ENCODE results near the gene TAPT1.

The TAPT1 gene

DNA sequence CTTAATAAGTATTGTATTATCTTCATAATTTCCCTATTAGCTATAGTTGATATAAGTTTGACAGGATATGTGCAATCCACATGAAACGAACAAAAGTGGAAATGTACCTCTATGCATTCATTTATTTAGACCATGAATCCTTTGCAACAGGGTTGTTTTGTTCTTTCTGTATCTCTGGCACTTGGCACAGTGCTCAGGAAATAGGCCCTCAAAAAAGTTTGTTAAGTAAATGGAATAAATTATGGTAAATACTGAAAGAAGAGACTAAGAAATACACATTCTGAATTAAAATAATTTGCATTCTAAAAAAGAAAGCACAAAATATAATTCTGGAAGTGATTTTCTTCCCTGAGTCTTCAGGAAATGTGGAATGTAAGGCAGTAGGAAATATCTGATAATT, 39.3 kb downstream of the TAPT1 start:
- Histone ChIP-seq H3K9ac (no peak overlapping the region), H3K4me2 (no peak overlapping the region), H3K4me3 (IDR thresholded peaks at IDR 0.05; ENCODE audit: insufficient read depth, low read depth, low read length) (no peak overlapping the region), H3K27ac (no peak overlapping the region), H3K27me3 (ENCODE audit: insufficient read depth, low read depth) (no peaks in the 10 kb centered on the region), H3K79me2 (ENCODE audit: insufficient read depth, low read depth) (no peaks in the 10 kb centered on the region), H3K36me3 (ENCODE audit: insufficient read depth) (no peaks in the 10 kb centered on the region), H3K4me1 (ENCODE audit: low read depth, poor library complexity, severe bottlenecking) (no peaks in the 10 kb centered on the region), H4K20me1 (ENCODE audit: insufficient read depth) (no peaks in the 10 kb centered on the region), H2AFZ (ENCODE audit: low read depth) (no peak overlapping the region)
- TF ChIP-seq, protein P1, sequence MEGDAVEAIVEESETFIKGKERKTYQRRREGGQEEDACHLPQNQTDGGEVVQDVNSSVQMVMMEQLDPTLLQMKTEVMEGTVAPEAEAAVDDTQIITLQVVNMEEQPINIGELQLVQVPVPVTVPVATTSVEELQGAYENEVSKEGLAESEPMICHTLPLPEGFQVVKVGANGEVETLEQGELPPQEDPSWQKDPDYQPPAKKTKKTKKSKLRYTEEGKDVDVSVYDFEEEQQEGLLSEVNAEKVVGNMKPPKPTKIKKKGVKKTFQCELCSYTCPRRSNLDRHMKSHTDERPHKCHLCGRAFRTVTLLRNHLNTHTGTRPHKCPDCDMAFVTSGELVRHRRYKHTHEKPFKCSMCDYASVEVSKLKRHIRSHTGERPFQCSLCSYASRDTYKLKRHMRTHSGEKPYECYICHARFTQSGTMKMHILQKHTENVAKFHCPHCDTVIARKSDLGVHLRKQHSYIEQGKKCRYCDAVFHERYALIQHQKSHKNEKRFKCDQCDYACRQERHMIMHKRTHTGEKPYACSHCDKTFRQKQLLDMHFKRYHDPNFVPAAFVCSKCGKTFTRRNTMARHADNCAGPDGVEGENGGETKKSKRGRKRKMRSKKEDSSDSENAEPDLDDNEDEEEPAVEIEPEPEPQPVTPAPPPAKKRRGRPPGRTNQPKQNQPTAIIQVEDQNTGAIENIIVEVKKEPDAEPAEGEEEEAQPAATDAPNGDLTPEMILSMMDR (conservative IDR thresholded peaks at IDR 0.05; ENCODE audit: low read depth, low read length): no peak

DNA sequence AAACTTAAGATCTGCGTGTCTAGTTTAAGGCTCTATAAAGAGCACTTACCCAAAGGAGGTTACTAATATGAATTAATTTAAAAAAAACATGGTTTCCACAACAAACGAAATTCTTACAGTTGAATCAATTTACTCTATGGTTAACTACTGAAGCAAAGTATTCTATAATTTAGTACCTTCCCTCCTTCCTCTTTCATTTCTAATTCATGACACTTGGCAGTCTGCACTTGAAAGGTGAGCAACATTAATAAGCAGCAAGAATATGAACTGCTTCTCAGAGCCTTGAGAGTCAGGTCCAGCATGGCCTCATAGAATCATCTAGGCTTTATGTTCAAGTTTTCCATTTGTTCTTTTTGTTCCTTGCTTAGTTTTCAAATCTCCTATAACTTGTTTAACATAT, 42.7 kb downstream of the TAPT1 start:
- H3K27ac ChIP-seq: no peak overlapping the region
- H3K27me3 ChIP-seq (ENCODE audit: insufficient read depth, low read depth): no peaks in the 10 kb centered on the region
- TF ChIP-seq, protein P1 (conservative IDR thresholded peaks at IDR 0.05; ENCODE audit: low read depth, low read length): no peak
- no peak overlapping the region for H3K9ac ChIP-seq
- H3K4me1 ChIP-seq (ENCODE audit: low read depth, poor library complexity, severe bottlenecking): no peaks in the 10 kb centered on the region
- H3K36me3 ChIP-seq (ENCODE audit: insufficient read depth): no peaks in the 10 kb centered on the region
- no peak overlapping the region for H3K4me3 ChIP-seq (IDR thresholded peaks at IDR 0.05; ENCODE audit: insufficient read depth, low read depth, low read length)
- H3K79me2 ChIP-seq (ENCODE audit: insufficient read depth, low read depth): no peaks in the 10 kb centered on the region
- no peaks in the 10 kb centered on the region for H4K20me1 ChIP-seq (ENCODE audit: insufficient read depth)
- H3K4me2 ChIP-seq: no peak overlapping the region
- H2AFZ ChIP-seq (ENCODE audit: low read depth): no peak overlapping the region

DNA sequence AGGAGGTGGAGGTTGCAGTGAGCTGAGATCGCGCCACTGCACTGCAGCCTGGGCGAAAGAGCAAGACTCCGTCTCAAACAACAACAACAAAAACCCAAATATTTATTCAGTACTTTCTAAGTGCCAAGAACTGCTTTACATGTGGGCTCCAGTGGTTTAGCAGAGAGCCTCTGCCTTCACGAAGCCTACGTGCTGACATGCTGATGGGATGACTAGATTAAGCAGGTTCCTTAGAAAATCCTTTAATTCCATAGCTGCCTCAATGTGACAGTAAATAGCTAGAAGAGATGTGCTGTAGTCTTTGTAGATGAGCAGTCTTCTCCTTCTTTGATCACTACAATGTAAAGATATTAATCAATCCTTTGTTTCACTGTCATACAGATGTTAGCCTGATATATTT, 49.6 kb downstream of the TAPT1 start:
- Histone ChIP-seq H3K27me3 (ENCODE audit: insufficient read depth, low read depth) (no peaks in the 10 kb centered on the region), H2AFZ (ENCODE audit: low read depth) (no peak overlapping the region), H3K4me1 (ENCODE audit: low read depth, poor library complexity, severe bottlenecking) (no peaks in the 10 kb centered on the region), H3K79me2 (ENCODE audit: insufficient read depth, low read depth) (no peaks in the 10 kb centered on the region), H3K4me3 (IDR thresholded peaks at IDR 0.05; ENCODE audit: insufficient read depth, low read depth, low read length) (no peak overlapping the region), H4K20me1 (ENCODE audit: insufficient read depth) (no peaks in the 10 kb centered on the region), H3K27ac (no peak overlapping the region), H3K9ac (no peak overlapping the region), H3K36me3 (ENCODE audit: insufficient read depth) (no peaks in the 10 kb centered on the region), H3K4me2 (no peak overlapping the region)
- TF ChIP-seq, protein P1 (conservative IDR thresholded peaks at IDR 0.05; ENCODE audit: low read depth, low read length): no peak

DNA sequence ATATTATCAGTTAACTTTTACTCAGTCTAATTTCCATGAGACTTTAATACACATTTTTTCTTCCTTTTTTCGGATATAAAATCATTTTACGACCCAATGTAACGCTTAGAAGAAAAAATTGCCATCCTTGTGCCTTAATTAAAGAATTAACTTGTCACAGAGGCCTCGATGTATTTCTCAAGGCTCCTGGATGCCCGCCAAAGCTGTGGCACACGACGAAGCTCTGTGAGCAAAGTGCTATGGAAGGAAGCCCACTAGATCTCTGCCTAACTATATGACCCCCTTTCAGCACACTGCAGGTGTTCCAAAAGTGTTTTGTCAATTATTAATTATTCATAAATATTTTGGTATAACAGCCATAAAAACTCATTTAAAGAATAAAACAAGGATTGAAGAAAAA, 54.4 kb downstream of the TAPT1 start:
- Histone ChIP-seq H3K27ac (no peak overlapping the region), H3K4me2 (no peak overlapping the region), H3K9ac (no peak overlapping the region), H4K20me1 (ENCODE audit: insufficient read depth) (no peaks in the 10 kb centered on the region), H3K36me3 (ENCODE audit: insufficient read depth) (no peaks in the 10 kb centered on the region), H3K27me3 (ENCODE audit: insufficient read depth, low read depth) (no peaks in the 10 kb centered on the region), H3K4me1 (ENCODE audit: low read depth, poor library complexity, severe bottlenecking) (no peaks in the 10 kb centered on the region), H2AFZ (ENCODE audit: low read depth) (no peak overlapping the region), H3K4me3 (IDR thresholded peaks at IDR 0.05; ENCODE audit: insufficient read depth, low read depth, low read length) (no peak overlapping the region), H3K79me2 (ENCODE audit: insufficient read depth, low read depth) (no peaks in the 10 kb centered on the region)
- TF ChIP-seq, protein P1 (conservative IDR thresholded peaks at IDR 0.05; ENCODE audit: low read depth, low read length): no peak

DNA sequence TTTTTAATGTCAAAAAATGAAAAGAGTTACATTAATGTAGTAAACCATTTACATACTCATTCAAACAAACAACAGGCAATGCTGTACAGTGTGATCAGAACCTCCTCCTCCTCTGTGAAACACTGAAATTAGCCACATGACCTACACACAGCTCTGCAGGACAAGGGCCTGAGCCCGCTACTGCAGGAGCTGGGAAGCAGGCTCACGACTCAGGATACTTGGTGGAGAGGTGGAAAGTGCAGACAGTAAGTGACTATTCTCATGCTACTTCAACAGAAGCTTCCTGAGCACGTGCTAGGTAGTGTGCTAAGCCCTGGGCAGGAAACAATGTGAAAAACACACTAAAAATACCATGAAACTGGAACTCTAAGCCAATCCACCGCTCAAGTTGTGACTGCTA, 56.8 kb downstream of the TAPT1 start:
- Histone ChIP-seq H3K36me3 (ENCODE audit: insufficient read depth) (no peaks in the 10 kb centered on the region), H4K20me1 (ENCODE audit: insufficient read depth) (no peaks in the 10 kb centered on the region), H3K9ac (no peak overlapping the region), H3K4me2 (no peak overlapping the region), H3K4me3 (IDR thresholded peaks at IDR 0.05; ENCODE audit: insufficient read depth, low read depth, low read length) (no peak overlapping the region), H3K4me1 (ENCODE audit: low read depth, poor library complexity, severe bottlenecking) (no peaks in the 10 kb centered on the region), H3K79me2 (ENCODE audit: insufficient read depth, low read depth) (no peaks in the 10 kb centered on the region), H3K27me3 (ENCODE audit: insufficient read depth, low read depth) (no peaks in the 10 kb centered on the region), H3K27ac (no peak overlapping the region), H2AFZ (ENCODE audit: low read depth) (no peak overlapping the region)
- TF ChIP-seq, protein P1 (conservative IDR thresholded peaks at IDR 0.05; ENCODE audit: low read depth, low read length): no peak
